H7 (cell line): ENCODE results near the gene PITHD1. TPM values are rescaled to one million over a fixed set of nuclear protein-coding genes. Genes with fewer than 3 reads are reported as not detected.
"Not testable (repeated sequence)": the region's sequence is repeated elsewhere in the genome, so short reads cannot be mapped to it uniquely, and the experiment has no call there.

Experiments used
- DNase-seq: peaks from one replicate; pipeline ENCODE4 v3.0.0; 2012
- H3K27me3 ChIP-seq: 2 replicates; pipeline ENCODE4 v1.6.0; 2011; ENCODE audit warnings: mild to moderate bottlenecking, low read length; ENCODE audit not compliant: control insufficient read depth, insufficient read depth
- H3K36me3 ChIP-seq: replicated peaks from 2 replicates; pipeline ENCODE4 v1.5.1; 2011; ENCODE audit warnings: low read length; ENCODE audit not compliant: control insufficient read depth, insufficient read depth
- H3K4me3 ChIP-seq: 2 replicates; pipeline ENCODE4 v1.5.1; 2011; ENCODE audit warnings: low read depth, mild to moderate bottlenecking, control low read depth, low read length, moderate library complexity; ENCODE audit not compliant: insufficient read depth
- total RNA-seq: library from RNA; depleted of rRNA; stranded (reverse); fragments of >200 nt; shearing (Covaris generic); gene quantifications from 2 replicates; pipeline ENCODE4 v1.2.3, GENCODE V29; 2014; rRNA removed

The PITHD1 gene
- 122 and 125 TPM in 2 replicates for total RNA-seq

GRCh38 chr1:23777979-23778814 lies at the start of gene PITHD1:
TSS of gene PITHD1 (plus strand) at chr1:23778418. CDS start at chr1:23778516, 98 bp downstream.
- Histone ChIP-seq H3K36me3 (peaks cover 4% of the 10 kb centered on the region; the same call in 1 of the 2 replicates), H3K4me3 (peak within 1 kb of the TSS; percentile 98), H3K27me3 (no peaks in the 10 kb centered on the region)
- DNase-seq: peak; percentile 99

- DNase-seq: no peak
- Histone ChIP-seq H3K4me3 (no peak overlapping the region), H3K36me3 (no peaks in the 10 kb centered on the region), H3K27me3 (no peaks in the 10 kb centered on the region)
Measured at GRCh38 chr1:23732363-23733224, 45.6 kb upstream of the PITHD1 start.

- DNase-seq, H3K4me3 ChIP-seq, H3K27me3 ChIP-seq, H3K36me3 ChIP-seq: not testable (repeated sequence)
Measured at GRCh38 chr1:23733281-23733680, 44.9 kb upstream of the PITHD1 start.

GRCh38 chr1:23736437-23737134 lies 41.6 kb upstream of the PITHD1 start:
- Histone ChIP-seq H3K27me3 (no peaks in the 10 kb centered on the region), H3K4me3 (no peak overlapping the region), H3K36me3 (no peaks in the 10 kb centered on the region)
- DNase-seq: no peak

- no peaks in the 10 kb centered on the region for H3K27me3 ChIP-seq
- no peak overlapping the region for H3K4me3 ChIP-seq
- no peaks in the 10 kb centered on the region for H3K36me3 ChIP-seq
- DNase-seq: no peak
Measured at GRCh38 chr1:23741609-23742008, 36.6 kb upstream of the PITHD1 start.

- DNase-seq: no peak
- Histone ChIP-seq H3K36me3 (no peaks in the 10 kb centered on the region), H3K4me3 (peak overlapping the region; percentile 91), H3K27me3 (no peaks in the 10 kb centered on the region)
Measured at GRCh38 chr1:23742670-23743286, 35.4 kb upstream of the PITHD1 start.

GRCh38 chr1:23743287-23744152 lies 34.7 kb upstream of the PITHD1 start, which contains the start of gene ELOA:
TSS of gene ELOA (plus strand) at chr1:23743471. CDS start at chr1:23743504, 33 bp downstream.
- no peaks in the 10 kb centered on the region for H3K27me3 ChIP-seq
- no peaks in the 10 kb centered on the region for H3K36me3 ChIP-seq
- DNase-seq: peak; percentile 99
- peak within 1 kb of the TSS; percentile 91 for H3K4me3 ChIP-seq

GRCh38 chr1:23745515-23745914 lies 32.7 kb upstream of the PITHD1 start:
- DNase-seq: peak; percentile 73
- H3K4me3 ChIP-seq: no peak overlapping the region
- no peaks in the 10 kb centered on the region for H3K27me3 ChIP-seq
- peaks cover 2% of the 10 kb centered on the region for H3K36me3 ChIP-seq

GRCh38 chr1:23748016-23748415 lies 30.2 kb upstream of the PITHD1 start:
- Histone ChIP-seq H3K27me3 (no peaks in the 10 kb centered on the region), H3K36me3 (peaks cover 20% of the 10 kb centered on the region), H3K4me3 (no peak overlapping the region)
- no peak for DNase-seq

GRCh38 chr1:23751050-23751814 lies 27.0 kb upstream of the PITHD1 start:
- Histone ChIP-seq H3K36me3 (peaks cover 46% of the 10 kb centered on the region), H3K4me3 (no peak overlapping the region), H3K27me3 (no peaks in the 10 kb centered on the region)
- DNase-seq: peak; percentile 87

GRCh38 chr1:23751815-23752200 lies 26.4 kb upstream of the PITHD1 start:
- Histone ChIP-seq H3K36me3 (peaks cover 51% of the 10 kb centered on the region), H3K27me3 (no peaks in the 10 kb centered on the region), H3K4me3 (no peak overlapping the region)
- DNase-seq: no peak

GRCh38 chr1:23752909-23753308 lies 25.3 kb upstream of the PITHD1 start:
- Histone ChIP-seq H3K36me3 (peaks cover 55% of the 10 kb centered on the region), H3K27me3 (no peaks in the 10 kb centered on the region), H3K4me3 (no peak overlapping the region)
- DNase-seq: no peak

- DNase-seq: no peak
- Histone ChIP-seq H3K27me3 (no peaks in the 10 kb centered on the region), H3K36me3 (peaks cover 60% of the 10 kb centered on the region), H3K4me3 (no peak overlapping the region)
Measured at GRCh38 chr1:23756676-23757075, 21.5 kb upstream of the PITHD1 start.
